NB4 (cell line): ENCODE results near the gene IGFBP6.
A peak's percentile ranks its signal among the peaks of the same experiment; 100 is the strongest.

ENCODE experiments used
- DNase-seq: peaks from one replicate; pipeline ENCODE4 v3.0.0; 2010; ENCODE audit warnings: low read depth
- H3K4me3 ChIP-seq: one replicate; pipeline ENCODE4 v1.5.1; 2011; ENCODE audit warnings: mild to moderate bottlenecking, low read depth, low read length, moderate library complexity
- MAX ChIP-seq: IDR thresholded peaks from 2 replicates; pipeline ENCODE4 v1.6.1; 2011; ENCODE audit warnings: low read depth, low read length
- MYC ChIP-seq: IDR thresholded peaks from 2 replicates; pipeline ENCODE4 v1.6.1; 2011; ENCODE audit warnings: low read depth, low read length
- POLR2A ChIP-seq: IDR thresholded peaks from 2 replicates; pipeline ENCODE4 v1.6.1; 2011; ENCODE audit warnings: mild to moderate bottlenecking; ENCODE audit not compliant: insufficient read length; ENCODE audit errors: extremely low read depth
- TF ChIP-seq, protein P1 (sequence below): IDR thresholded peaks from one replicate; pipeline ENCODE4 v1.5.1; 2012; ENCODE audit warnings: low read depth, low read length

The IGFBP6 gene

GRCh38 chr12:53065975-53066931 is 31.2 kb upstream of the IGFBP6 start:
- TF ChIP-seq, protein P1, sequence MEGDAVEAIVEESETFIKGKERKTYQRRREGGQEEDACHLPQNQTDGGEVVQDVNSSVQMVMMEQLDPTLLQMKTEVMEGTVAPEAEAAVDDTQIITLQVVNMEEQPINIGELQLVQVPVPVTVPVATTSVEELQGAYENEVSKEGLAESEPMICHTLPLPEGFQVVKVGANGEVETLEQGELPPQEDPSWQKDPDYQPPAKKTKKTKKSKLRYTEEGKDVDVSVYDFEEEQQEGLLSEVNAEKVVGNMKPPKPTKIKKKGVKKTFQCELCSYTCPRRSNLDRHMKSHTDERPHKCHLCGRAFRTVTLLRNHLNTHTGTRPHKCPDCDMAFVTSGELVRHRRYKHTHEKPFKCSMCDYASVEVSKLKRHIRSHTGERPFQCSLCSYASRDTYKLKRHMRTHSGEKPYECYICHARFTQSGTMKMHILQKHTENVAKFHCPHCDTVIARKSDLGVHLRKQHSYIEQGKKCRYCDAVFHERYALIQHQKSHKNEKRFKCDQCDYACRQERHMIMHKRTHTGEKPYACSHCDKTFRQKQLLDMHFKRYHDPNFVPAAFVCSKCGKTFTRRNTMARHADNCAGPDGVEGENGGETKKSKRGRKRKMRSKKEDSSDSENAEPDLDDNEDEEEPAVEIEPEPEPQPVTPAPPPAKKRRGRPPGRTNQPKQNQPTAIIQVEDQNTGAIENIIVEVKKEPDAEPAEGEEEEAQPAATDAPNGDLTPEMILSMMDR, result peak; percentile 88
- TF ChIP-seq MAX, result no peak
- no peak overlapping the region for H3K4me3 ChIP-seq
- peak; percentile 72 for DNase-seq

DNA sequence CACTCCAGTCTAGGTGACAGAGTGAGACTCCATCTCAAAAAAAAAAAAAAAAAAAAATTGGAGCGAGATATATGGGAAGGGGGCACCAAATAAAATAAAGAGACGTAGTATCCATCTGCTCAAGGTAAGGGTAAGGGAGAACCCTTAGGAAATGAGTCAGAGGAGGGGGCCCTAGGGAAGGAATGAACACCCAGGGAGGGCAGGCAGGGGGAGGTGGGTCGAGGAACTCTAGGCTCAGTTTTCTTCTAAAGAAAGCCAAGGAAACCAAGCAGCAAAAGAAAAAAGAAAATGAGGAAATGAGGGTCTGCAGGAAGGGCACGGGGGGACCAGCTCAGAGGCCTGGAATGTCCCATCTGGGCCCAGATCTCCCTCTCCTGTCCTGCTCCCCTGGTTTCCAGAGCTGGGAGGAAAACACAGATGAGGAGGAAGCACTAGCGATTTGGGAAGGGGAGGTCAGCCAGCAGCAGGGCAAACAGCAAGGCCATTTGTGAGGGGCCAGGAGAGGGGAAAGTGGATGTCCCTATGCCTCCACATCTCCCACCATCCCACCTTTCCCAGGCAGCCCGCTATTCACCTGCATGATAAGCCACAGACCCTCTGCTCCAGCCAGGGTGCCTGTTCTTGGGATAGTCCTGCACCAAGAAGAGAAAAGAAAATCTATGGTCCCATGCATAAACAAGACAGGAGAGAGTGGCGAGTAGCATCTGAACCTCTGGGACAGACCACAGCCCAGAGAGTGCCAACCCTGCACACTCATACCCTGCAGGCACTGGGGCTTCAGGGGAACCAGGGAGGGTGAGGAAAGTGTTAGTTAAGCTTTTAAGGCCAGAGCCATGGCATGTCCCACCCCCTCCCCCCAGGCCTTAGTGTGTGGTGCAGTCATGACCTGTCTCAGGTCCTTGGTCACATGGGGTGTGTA is 30.1 kb upstream of the IGFBP6 start:
- TF ChIP-seq MYC (no peak), POLR2A (no peak), MAX (no peak)
- TF ChIP-seq, protein P1, result no peak
- no peak overlapping the region for H3K4me3 ChIP-seq
- no peak for DNase-seq

GRCh38 chr12:53067993-53068770 is 29.3 kb upstream of the IGFBP6 start:
- DNase-seq, result no peak
- no peak overlapping the region for H3K4me3 ChIP-seq
- TF ChIP-seq MYC, result no peak
- TF ChIP-seq, protein P1, result no peak
- no peak for TF ChIP-seq POLR2A
- no peak for TF ChIP-seq MAX

DNA sequence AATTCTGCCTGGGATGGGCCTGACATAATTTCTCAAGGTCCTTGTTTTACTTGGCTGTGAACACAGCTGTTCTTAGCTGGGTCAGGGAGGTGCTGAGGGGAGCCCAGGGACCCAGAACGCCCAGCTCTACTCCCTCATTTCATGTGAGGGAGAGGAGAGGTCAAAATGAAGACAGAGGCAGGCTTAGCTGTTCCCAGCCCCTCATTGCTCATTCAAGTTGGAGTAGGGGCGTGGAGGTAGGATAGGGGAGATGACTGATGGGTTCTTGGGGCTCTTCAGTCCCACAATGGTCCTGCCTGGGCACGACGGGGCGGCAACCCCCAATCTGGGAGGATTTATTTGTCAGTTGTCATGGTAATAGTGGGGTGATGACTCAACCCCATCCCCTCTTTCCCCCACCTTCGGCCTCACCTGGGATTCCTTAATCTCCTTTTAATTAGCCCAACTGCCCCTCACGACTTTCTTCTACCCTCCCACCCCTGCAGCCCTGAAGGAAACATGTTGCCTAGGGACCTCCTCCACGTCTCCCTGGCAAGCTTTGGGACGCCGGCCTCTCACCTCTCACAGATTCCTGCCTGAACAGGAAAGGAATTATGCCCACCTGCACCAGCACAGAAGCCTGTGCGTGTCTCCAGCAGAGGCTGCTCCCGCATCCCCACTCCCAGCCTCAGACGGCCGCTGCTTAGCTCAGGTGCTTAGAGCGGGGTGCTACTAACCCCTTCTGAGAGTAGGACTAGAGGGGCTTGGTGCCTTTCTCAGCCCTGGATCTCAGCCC is 28.5 kb upstream of the IGFBP6 start:
- TF ChIP-seq MYC, result no peak
- TF ChIP-seq, protein P1, result no peak
- TF ChIP-seq MAX, result no peak
- no peak for TF ChIP-seq POLR2A
- no peak for DNase-seq

More for the DNA sequence above, 28.5 kb upstream of the IGFBP6 start:
- H3K4me3 ChIP-seq, result no peak overlapping the region
